ENCODE results near the gene ATXN1. TPM values are rescaled to one million over a fixed set of nuclear protein-coding genes. Genes with fewer than 3 reads are reported as not detected.
A peak's percentile ranks its signal among the peaks of the same experiment; 100 is the strongest.

Gene ATXN1
- polyA plus RNA-seq, 1 of the 3 experiments (the other 2 are of a cell fraction), result 7.9 TPM

GRCh38 chr6:16336056-16336818, 425.0 kb downstream of the ATXN1 start:
- Histone ChIP-seq H4K20me1 (ENCODE audit: insufficient read depth) (peaks cover 6% of the 10 kb centered on the region; the same call in 1 of the 2 replicates), H3K36me3 (replicated peaks in 1 of 2; ENCODE audit: control insufficient read depth in 1 of 2, insufficient read depth in 2 of 2, low read length in 1 of 2) (no peaks in the 10 kb centered on the region), H3K9ac (no peak overlapping the region), H3K79me2 (ENCODE audit: insufficient read depth) (peaks cover 9% of the 10 kb centered on the region), H3K27me3 (ENCODE audit: insufficient read depth) (no peaks in the 10 kb centered on the region), H3K4me2 (no peak overlapping the region; the same call in 1 of the 2 replicates), H2AFZ (ENCODE audit: low read depth) (no peak overlapping the region), H3K4me3 (ENCODE audit: low read depth in 2 of 2, low read length in 1 of 2) (no peak overlapping the region), H3K9me3 (no peaks in the 10 kb centered on the region), H3K27ac (ENCODE audit: low read depth in 2 of 2, low read length in 1 of 2) (peak overlapping the region; percentile 89 to 94; a peak in 3 of 4 replicates), H3K9me2 (no peaks in the 10 kb centered on the region), H3K4me1 (ENCODE audit: control insufficient read depth in 1 of 2, insufficient read depth in 2 of 2, low read depth in 1 of 2, low read length in 1 of 2) (peaks cover 55 to 68% of the 10 kb centered on the region in 2 experiments), H3F3A (replicated peaks; ENCODE audit: insufficient read depth) (peaks cover 49% of the 10 kb centered on the region)
- CTCF ChIA-PET, result interaction anchor here (0.9 to 10.8 kb wide), 9 partner anchors 9 to 427 kb away, joined by 3 to 289 read pairs (median 4); no protein-coding TSS in a partner anchor
- 93% methylated on average over 3 of the region's 6 CpGs for WGBS (ENCODE audit: low lambda C conversion rate)
- no peak for TF ChIP-seq EP300 (IDR thresholded peaks at IDR 0.05; ENCODE audit: borderline replicate concordance in 1 of 2, low read depth in 1 of 2, low read length in 1 of 2)
- TF ChIP-seq USF1 (IDR thresholded peaks at IDR 0.05; ENCODE audit: borderline replicate concordance, low read depth), result no peak
- POLR2A ChIA-PET, result interaction anchor here (0.6 to 1.9 kb wide), 2 partner anchors 33 to 35 kb away, joined by 3 to 5 read pairs; no protein-coding TSS in a partner anchor
- DNase-seq, result no peak

GRCh38 chr6:16335176-16335575, 426.1 kb downstream of the ATXN1 start:
- H2AFZ ChIP-seq (ENCODE audit: low read depth), result no peak overlapping the region
- no peak overlapping the region; the same call in 1 of the 2 replicates for H3K4me2 ChIP-seq
- ChIA-PET CTCF (interaction anchor here (0.8 to 10.8 kb wide), 7 partner anchors 10 to 428 kb away, joined by 3 to 289 read pairs (median 6); partner anchors contain the start of gene ATXN1), POLR2A (no interaction called here)
- H3K27ac ChIP-seq (ENCODE audit: low read depth in 2 of 2, low read length in 1 of 2), result peak overlapping the region; percentile 44 to 75
- no peak overlapping the region for H3K4me3 ChIP-seq (ENCODE audit: low read depth in 2 of 2, low read length in 1 of 2)
- H3K4me1 ChIP-seq (ENCODE audit: control insufficient read depth in 1 of 2, insufficient read depth in 2 of 2, low read depth in 1 of 2, low read length in 1 of 2), result peaks cover 55 to 68% of the 10 kb centered on the region in 2 experiments
- H3K9ac ChIP-seq, result no peak overlapping the region
- no peaks in the 10 kb centered on the region for H3K9me3 ChIP-seq
- DNase-seq, result no peak
- H3K9me2 ChIP-seq, result no peaks in the 10 kb centered on the region
- WGBS (ENCODE audit: low lambda C conversion rate), result 93% methylated on average over 10 of the region's 10 CpGs
- no peaks in the 10 kb centered on the region for H3K36me3 ChIP-seq (replicated peaks in 1 of 2; ENCODE audit: control insufficient read depth in 1 of 2, insufficient read depth in 2 of 2, low read length in 1 of 2)
- H3K79me2 ChIP-seq (ENCODE audit: insufficient read depth), result peaks cover 9% of the 10 kb centered on the region
- no peaks in the 10 kb centered on the region for H3K27me3 ChIP-seq (ENCODE audit: insufficient read depth)
- peaks cover 8% of the 10 kb centered on the region; the same call in 1 of the 2 replicates for H4K20me1 ChIP-seq (ENCODE audit: insufficient read depth)
- peaks cover 49% of the 10 kb centered on the region for H3F3A ChIP-seq (replicated peaks; ENCODE audit: insufficient read depth)
- TF ChIP-seq CHD2 (IDR thresholded peaks at IDR 0.05; ENCODE audit: low read length, partially characterized antibody) (no peak), NFIC (IDR thresholded peaks at IDR 0.05; ENCODE audit: borderline replicate concordance) (no peak), USF1 (IDR thresholded peaks at IDR 0.05; ENCODE audit: borderline replicate concordance, low read depth) (no peak), FOXM1 (IDR thresholded peaks at IDR 0.05; ENCODE audit: low read depth) (no peak), TCF12 (IDR thresholded peaks at IDR 0.05) (no peak), EP300 (IDR thresholded peaks at IDR 0.05; ENCODE audit: borderline replicate concordance in 1 of 2, low read depth in 1 of 2, low read length in 1 of 2) (no peak), SMC3 (IDR thresholded peaks at IDR 0.05; ENCODE audit: low read depth, low read length) (no peak)

All from SK-N-SH (cell line).